Tibial nerve (tissue), 4 donors: ENCODE data around the gene B4GALNT1.

Experiments used
- EP300 ChIP-seq, 2 donors: sonication (generic); formaldehyde crosslinking; IDR thresholded peaks; one replicate each; pipeline ENCODE4 v1.6.1; 2017; ENCODE audit warnings: antibody characterized with exemption in 2 of 2, mild to moderate bottlenecking in 1 of 2
- POLR2A ChIP-seq, 2 donors: fragments of 450-650 bp; IDR thresholded peaks; one replicate each; pipeline ENCODE4 v1.6.1; 2017; ENCODE audit warnings: antibody characterized with exemption in 2 of 2, mild to moderate bottlenecking in 2 of 2, moderate library complexity in 2 of 2
- TF ChIP-seq, protein P1 (sequence below), 5 experiments: fragments of 200-600 bp in 3 of 5; fragments of 450-650 bp in 2 of 5; sonication (generic) in 3 of 5; IDR thresholded peaks; one replicate each; pipeline ENCODE4 v1.5.1; 2016 to 2019; ENCODE audit warnings: antibody characterized with exemption in 5 of 5, mild to moderate bottlenecking in 3 of 5, moderate library complexity in 2 of 5

DNA sequence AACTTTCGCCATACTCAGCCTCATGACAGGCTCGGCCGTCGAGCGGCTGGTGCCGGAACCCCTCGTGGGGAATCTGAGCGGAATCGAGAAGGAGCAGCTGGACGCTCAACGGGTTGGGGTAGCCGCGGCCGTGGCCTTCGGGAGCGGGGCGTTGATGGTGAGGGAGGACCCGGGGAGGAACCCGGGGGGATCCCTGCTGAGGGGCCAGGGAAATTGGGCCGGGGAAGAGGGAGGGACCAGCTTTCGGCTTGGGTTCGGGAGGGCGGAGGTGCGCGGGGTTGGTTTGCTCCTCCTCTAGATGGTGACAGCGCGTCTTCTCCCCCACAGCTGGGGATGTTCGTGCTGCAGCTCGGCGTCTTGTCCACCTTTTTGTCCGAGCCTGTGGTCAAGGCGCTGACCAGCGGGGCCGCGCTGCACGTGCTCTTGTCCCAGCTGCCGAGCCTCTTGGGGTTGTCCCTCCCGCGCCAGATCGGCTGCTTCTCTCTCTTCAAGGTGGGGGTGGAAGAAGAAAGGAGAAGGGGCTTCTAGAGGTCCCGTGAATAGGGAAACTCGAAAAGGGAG is 12.0 kb downstream of the B4GALNT1 start:
- TF ChIP-seq, protein P1, sequence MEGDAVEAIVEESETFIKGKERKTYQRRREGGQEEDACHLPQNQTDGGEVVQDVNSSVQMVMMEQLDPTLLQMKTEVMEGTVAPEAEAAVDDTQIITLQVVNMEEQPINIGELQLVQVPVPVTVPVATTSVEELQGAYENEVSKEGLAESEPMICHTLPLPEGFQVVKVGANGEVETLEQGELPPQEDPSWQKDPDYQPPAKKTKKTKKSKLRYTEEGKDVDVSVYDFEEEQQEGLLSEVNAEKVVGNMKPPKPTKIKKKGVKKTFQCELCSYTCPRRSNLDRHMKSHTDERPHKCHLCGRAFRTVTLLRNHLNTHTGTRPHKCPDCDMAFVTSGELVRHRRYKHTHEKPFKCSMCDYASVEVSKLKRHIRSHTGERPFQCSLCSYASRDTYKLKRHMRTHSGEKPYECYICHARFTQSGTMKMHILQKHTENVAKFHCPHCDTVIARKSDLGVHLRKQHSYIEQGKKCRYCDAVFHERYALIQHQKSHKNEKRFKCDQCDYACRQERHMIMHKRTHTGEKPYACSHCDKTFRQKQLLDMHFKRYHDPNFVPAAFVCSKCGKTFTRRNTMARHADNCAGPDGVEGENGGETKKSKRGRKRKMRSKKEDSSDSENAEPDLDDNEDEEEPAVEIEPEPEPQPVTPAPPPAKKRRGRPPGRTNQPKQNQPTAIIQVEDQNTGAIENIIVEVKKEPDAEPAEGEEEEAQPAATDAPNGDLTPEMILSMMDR (IDR thresholded peaks at IDR 0.05), result no peak
- TF ChIP-seq EP300 (IDR thresholded peaks at IDR 0.05), result no peak
- TF ChIP-seq POLR2A (IDR thresholded peaks at IDR 0.05), result no peak
